Progenitor cell of endocrine pancreas (in vitro differentiated cells): ENCODE data around the gene SP6. TPM values are rescaled to one million over a fixed set of nuclear protein-coding genes. Genes with fewer than 3 reads are reported as not detected.

Experiments
- DNase-seq: peaks from one replicate; pipeline ENCODE4 v3.0.0; 2021; ENCODE audit warnings: low spot score; ENCODE audit not compliant: unreplicated experiment
- H3K27ac Mint-ChIP-seq: 2 replicates; pipeline ENCODE4 v1.8.0; 2021; ENCODE audit warnings: mild to moderate bottlenecking, moderate library complexity, mixed read lengths
- H3K27me3 Mint-ChIP-seq: 2 replicates; pipeline ENCODE4 v1.8.0; 2021; ENCODE audit warnings: mixed read lengths
- H3K36me3 Mint-ChIP-seq: 2 replicates; pipeline ENCODE4 v1.8.0; 2022; ENCODE audit warnings: mixed read lengths; ENCODE audit not compliant: insufficient read depth
- H3K4me1 Mint-ChIP-seq: 2 replicates; pipeline ENCODE4 v1.8.0; 2021; ENCODE audit warnings: low read depth, mixed read lengths
- H3K4me3 Mint-ChIP-seq: 2 replicates; pipeline ENCODE4 v1.8.0; 2021; ENCODE audit warnings: low read depth, mild to moderate bottlenecking, moderate library complexity, mixed read lengths
- H3K9me3 Mint-ChIP-seq: 2 replicates; pipeline ENCODE4 v1.8.0; 2021; ENCODE audit warnings: low read depth, mixed read lengths
- CTCF ChIP-seq: fragments of 200-600 bp; sonication (generic); IDR thresholded peaks from one replicate; pipeline ENCODE4 v1.5.0; 2021; ENCODE audit warnings: antibody characterized with exemption, mild to moderate bottlenecking; ENCODE audit not compliant: unreplicated experiment
- total RNA-seq: library from RNA; stranded (reverse); gene quantifications from 2 replicates; pipeline ENCODE4 v1.2.1, GENCODE V29; 2021

Gene SP6
- total RNA-seq, 1 donor from 2014 or later = 0.74 TPM

GRCh38 chr17:47823519-47823918 lies 27.4 kb downstream of the SP6 start:
- peaks cover 14% of the 10 kb centered on the region for H3K36me3 Mint-ChIP-seq
- H3K9me3 Mint-ChIP-seq = no peaks in the 10 kb centered on the region
- no peak overlapping the region for H3K4me3 Mint-ChIP-seq
- H3K4me1 Mint-ChIP-seq = peaks cover 9% of the 10 kb centered on the region
- no peaks in the 10 kb centered on the region for H3K27me3 Mint-ChIP-seq
- no peak for TF ChIP-seq CTCF
- H3K27ac Mint-ChIP-seq = no peak overlapping the region
- no peak for DNase-seq

- no peak overlapping the region for H3K27ac Mint-ChIP-seq
- H3K27me3 Mint-ChIP-seq = no peaks in the 10 kb centered on the region
- no peak for DNase-seq
- TF ChIP-seq CTCF = no peak
- H3K36me3 Mint-ChIP-seq = peaks cover 14% of the 10 kb centered on the region
- no peaks in the 10 kb centered on the region for H3K9me3 Mint-ChIP-seq
- peak overlapping the region; percentile 91 for H3K4me3 Mint-ChIP-seq
- H3K4me1 Mint-ChIP-seq = peaks cover 9% of the 10 kb centered on the region
Observed at GRCh38 chr17:47822785-47823184, 28.2 kb downstream of the SP6 start.

GRCh38 chr17:47821424-47822391 lies 29.3 kb downstream of the SP6 start, which contains the start of gene OSBPL7:
TSS of gene OSBPL7 (minus strand) at chr17:47821794. CDS start at chr17:47820278, 1,516 bp downstream.
- no peaks in the 10 kb centered on the region for H3K9me3 Mint-ChIP-seq

GRCh38 chr17:47821031-47821423 lies 29.9 kb downstream of the SP6 start:
- no peak for TF ChIP-seq CTCF
- H3K4me3 Mint-ChIP-seq = peak overlapping the region; percentile 91
- DNase-seq = no peak
- peaks cover 10% of the 10 kb centered on the region for H3K36me3 Mint-ChIP-seq
- no peaks in the 10 kb centered on the region for H3K9me3 Mint-ChIP-seq
- H3K27me3 Mint-ChIP-seq = no peaks in the 10 kb centered on the region
- H3K4me1 Mint-ChIP-seq = peaks cover 9% of the 10 kb centered on the region
- H3K27ac Mint-ChIP-seq = peak overlapping the region; percentile 45

More at GRCh38 chr17:47821424-47822391, 29.3 kb downstream of the SP6 start, which contains the start of gene OSBPL7:
- H3K4me1 Mint-ChIP-seq = peaks cover 9% of the 10 kb centered on the region
- no peak for TF ChIP-seq CTCF
- H3K27me3 Mint-ChIP-seq = no peaks in the 10 kb centered on the region
- DNase-seq = peak; percentile 39
- H3K27ac Mint-ChIP-seq = peak within 1 kb of the TSS; percentile 71
- peaks cover 14% of the 10 kb centered on the region for H3K36me3 Mint-ChIP-seq
- H3K4me3 Mint-ChIP-seq = peak within 1 kb of the TSS; percentile 91

- no peak for DNase-seq
- Mint-ChIP-seq H3K4me3 (peak overlapping the region; percentile 91), H3K27ac (no peak overlapping the region), H3K36me3 (peaks cover 6% of the 10 kb centered on the region), H3K4me1 (peaks cover 9% of the 10 kb centered on the region), H3K27me3 (no peaks in the 10 kb centered on the region), H3K9me3 (no peaks in the 10 kb centered on the region)
- TF ChIP-seq CTCF = no peak
Observed at GRCh38 chr17:47820033-47820789, 30.8 kb downstream of the SP6 start.
